Measurements from ENCODE around the gene PIGQ. TPM values are rescaled to one million over a fixed set of nuclear protein-coding genes. Genes with fewer than 3 reads are reported as not detected.

The PIGQ gene
- total and polyA plus RNA-seq, 2 of the 8 experiments (the other 6 are each of a cell fraction or from before 2014, with no cell fraction given), result 36.0 to 49.2 TPM

GRCh38 chr16:534856-535445 is 34.8 kb upstream of the PIGQ start (continued):
- TF ChIP-seq GABPA (IDR thresholded peaks at IDR 0.05; ENCODE audit: borderline replicate concordance, insufficient read depth, low read length), result no peak
- no peak for TF ChIP-seq ZNF274 (IDR thresholded peaks at IDR 0.05; ENCODE audit: borderline replicate concordance, extremely low read depth, low read length)
- TF ChIP-seq, protein P1, sequence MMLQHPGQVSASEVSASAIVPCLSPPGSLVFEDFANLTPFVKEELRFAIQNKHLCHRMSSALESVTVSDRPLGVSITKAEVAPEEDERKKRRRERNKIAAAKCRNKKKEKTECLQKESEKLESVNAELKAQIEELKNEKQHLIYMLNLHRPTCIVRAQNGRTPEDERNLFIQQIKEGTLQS (IDR thresholded peaks at IDR 0.05; ENCODE audit: insufficient read depth, low read depth, low read length), result no peak
- no peak for TF ChIP-seq SP4 (IDR thresholded peaks at IDR 0.05; ENCODE audit: low read length)
- no peak for TF ChIP-seq BACH1 (IDR thresholded peaks at IDR 0.05; ENCODE audit: low read length)
- TF ChIP-seq SRF (IDR thresholded peaks at IDR 0.05; ENCODE audit: low read depth, low read length), result no peak
- TF ChIP-seq EGR1 (IDR thresholded peaks at IDR 0.05; ENCODE audit: borderline replicate concordance, low read depth, low read length), result no peak

All from H1 (cell line).